Measurements from ENCODE around the gene PLA2G4F.

Gene PLA2G4F

DNA sequence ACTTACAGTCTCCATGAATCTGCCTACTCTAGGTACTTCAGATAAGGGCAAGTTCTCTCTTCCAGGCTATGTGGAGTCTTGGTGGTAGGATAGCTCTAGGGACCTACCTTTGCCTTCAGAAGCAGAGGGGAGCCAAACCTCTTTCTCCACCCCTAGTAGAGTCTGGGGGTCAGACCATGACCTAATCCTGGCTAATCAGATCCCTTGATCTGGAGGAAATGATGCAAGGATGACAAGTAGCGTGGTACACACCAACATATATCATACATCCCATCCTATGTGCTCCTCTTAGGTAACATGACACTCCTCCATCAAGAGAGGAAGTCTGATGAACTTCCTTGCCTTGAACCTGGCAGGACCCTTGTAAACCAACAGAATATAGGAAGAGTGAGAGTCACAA, 15.4 kb upstream of the PLA2G4F start:
- Histone ChIP-seq H4K20me1 (no peaks in the 10 kb centered on the region; a peak in 1 of 22 replicates), H3K27ac (no peak overlapping the region), H3K9ac (no peak overlapping the region), H3K4me1 (peaks cover 0 to 22% (median 2%) of the 10 kb centered on the region in 10 experiments; a peak in 9 of 20 replicates), H3K4me2 (no peak overlapping the region), H3K27me3 (no peaks in the 10 kb centered on the region), H3K9me3 (replicated peaks in 1 of 11) (no peaks in the 10 kb centered on the region), H3K36me3 (peaks cover 92 to 100% (median 98%) of the 10 kb centered on the region in 11 experiments), H3K4me3 (no peak overlapping the region)
- TF ChIP-seq Cebpa-rat (IDR thresholded peaks at IDR 0.05): no peak

GRCh38 chr15:42171122-42171521, 14.7 kb upstream of the PLA2G4F start:
- H3K9me3 ChIP-seq (replicated peaks in 1 of 11): no peaks in the 10 kb centered on the region
- H3K4me3 ChIP-seq: no peak overlapping the region
- H3K27ac ChIP-seq: no peak overlapping the region
- H3K4me2 ChIP-seq: peak overlapping the region in 3 of 11 experiments; percentile 20 to 32 (median 29); a peak in 4 of 22 replicates
- no peaks in the 10 kb centered on the region; a peak in 1 of 22 replicates for H4K20me1 ChIP-seq
- H3K4me1 ChIP-seq: peaks cover 0 to 22% (median 2%) of the 10 kb centered on the region in 10 experiments; a peak in 9 of 20 replicates
- TF ChIP-seq Cebpa-rat (IDR thresholded peaks at IDR 0.05): no peak
- H3K9ac ChIP-seq: no peak overlapping the region
- H3K36me3 ChIP-seq: peaks cover 94 to 100% (median 98%) of the 10 kb centered on the region in 11 experiments
- H3K27me3 ChIP-seq: no peaks in the 10 kb centered on the region

- no peak for TF ChIP-seq Cebpa-rat (IDR thresholded peaks at IDR 0.05)
- Histone ChIP-seq H4K20me1 (peaks cover 0 to 11% (median 0%) of the 10 kb centered on the region in 11 experiments; a peak in 2 of 22 replicates), H3K4me3 (no peak overlapping the region), H3K27me3 (no peaks in the 10 kb centered on the region), H3K9ac (no peak overlapping the region), H3K9me3 (replicated peaks in 1 of 11) (no peaks in the 10 kb centered on the region), H3K4me1 (peaks cover 0 to 15% (median 2%) of the 10 kb centered on the region in 10 experiments; a peak in 9 of 20 replicates), H3K4me2 (no peak overlapping the region), H3K27ac (no peak overlapping the region), H3K36me3 (peaks cover 95 to 100% (median 98%) of the 10 kb centered on the region in 11 experiments)
These were observed 9.9 kb upstream of the PLA2G4F start for GRCh38 chr15:42166225-42166940.

- Histone ChIP-seq H3K4me1 (peaks cover 0 to 10% (median 0%) of the 10 kb centered on the region in 10 experiments; a peak in 4 of 20 replicates), H3K4me2 (no peak overlapping the region; a peak in 1 of 22 replicates), H3K4me3 (no peak overlapping the region), H3K27ac (no peak overlapping the region), H3K9ac (no peak overlapping the region), H3K9me3 (replicated peaks in 1 of 11) (no peaks in the 10 kb centered on the region), H3K36me3 (peaks cover 95 to 100% (median 98%) of the 10 kb centered on the region in 11 experiments), H3K27me3 (no peaks in the 10 kb centered on the region), H4K20me1 (peaks cover 0 to 14% (median 0%) of the 10 kb centered on the region in 11 experiments; a peak in 3 of 22 replicates)
- TF ChIP-seq Cebpa-rat (IDR thresholded peaks at IDR 0.05): no peak
These were observed 8.7 kb upstream of the PLA2G4F start for GRCh38 chr15:42165106-42165505.

DNA sequence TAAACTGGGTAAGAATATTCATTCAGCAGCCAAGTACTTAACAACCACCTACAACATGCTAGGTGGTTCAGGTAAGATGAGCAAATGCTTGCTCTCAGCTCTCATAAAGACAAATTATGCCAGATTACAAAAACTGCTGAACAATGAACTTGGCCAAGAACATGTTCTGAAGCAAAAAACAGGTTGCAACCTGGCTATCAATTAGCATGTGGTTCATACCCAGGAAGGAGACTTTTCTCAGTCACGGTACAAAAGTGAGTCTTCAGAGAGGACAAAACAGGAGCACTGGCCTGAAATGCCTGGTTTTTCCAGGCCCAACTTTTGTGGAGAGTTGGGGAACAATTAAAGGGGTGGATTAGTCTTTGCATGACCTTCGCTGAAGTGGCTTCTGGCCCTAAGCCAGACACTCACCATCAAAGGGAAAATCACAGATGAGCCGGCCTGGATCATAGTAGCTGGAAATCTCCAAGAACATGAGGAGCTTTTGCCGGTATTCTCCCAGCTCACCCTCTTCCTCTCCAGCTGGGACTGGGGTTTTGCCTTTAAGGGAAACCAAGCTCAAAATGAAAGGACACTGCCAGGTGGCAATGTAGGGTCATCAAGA, 7.6 kb upstream of the PLA2G4F start:
- Histone ChIP-seq H3K4me1 (peaks cover 0 to 10% (median 0%) of the 10 kb centered on the region in 10 experiments; a peak in 4 of 20 replicates), H3K27me3 (no peaks in the 10 kb centered on the region), H3K9ac (no peak overlapping the region), H3K36me3 (peaks cover 98 to 100% (median 98%) of the 10 kb centered on the region in 11 experiments), H3K4me2 (no peak overlapping the region), H3K4me3 (no peak overlapping the region), H4K20me1 (peaks cover 0 to 14% (median 0%) of the 10 kb centered on the region in 11 experiments; a peak in 3 of 22 replicates), H3K9me3 (replicated peaks in 1 of 11) (no peaks in the 10 kb centered on the region), H3K27ac (no peak overlapping the region)
- no peak for TF ChIP-seq Cebpa-rat (IDR thresholded peaks at IDR 0.05)

- Histone ChIP-seq H3K9ac (no peak overlapping the region), H4K20me1 (peaks cover 0 to 14% (median 0%) of the 10 kb centered on the region in 11 experiments; a peak in 3 of 22 replicates)
These were observed 6.9 kb upstream of the PLA2G4F start for GRCh38 chr15:42163291-42163690.

GRCh38 chr15:42160136-42160535, 3.7 kb upstream of the PLA2G4F start:
- no peak overlapping the region for H3K27ac ChIP-seq
- peaks cover 0 to 8% (median under 1%) of the 10 kb centered on the region in 10 experiments; a peak in 5 of 20 replicates for H3K4me1 ChIP-seq
- TF ChIP-seq Cebpa-rat (IDR thresholded peaks at IDR 0.05): no peak
- no peak overlapping the region for H3K4me3 ChIP-seq
- peaks cover 0 to 14% (median 0%) of the 10 kb centered on the region in 11 experiments; a peak in 3 of 22 replicates for H4K20me1 ChIP-seq
- H3K36me3 ChIP-seq: peaks cover 64 to 68% (median 67%) of the 10 kb centered on the region in 11 experiments
- H3K9ac ChIP-seq: no peak overlapping the region
- no peaks in the 10 kb centered on the region for H3K9me3 ChIP-seq (replicated peaks in 1 of 11)
- H3K4me2 ChIP-seq: no peak overlapping the region
- H3K27me3 ChIP-seq: no peaks in the 10 kb centered on the region

More at GRCh38 chr15:42163291-42163690, 6.9 kb upstream of the PLA2G4F start:
- peaks cover 96 to 100% (median 98%) of the 10 kb centered on the region in 11 experiments for H3K36me3 ChIP-seq
- H3K27me3 ChIP-seq: no peaks in the 10 kb centered on the region
- no peak overlapping the region for H3K4me2 ChIP-seq
- no peak overlapping the region for H3K4me3 ChIP-seq
- no peak overlapping the region for H3K27ac ChIP-seq
- H3K4me1 ChIP-seq: peaks cover 0 to 6% (median 0%) of the 10 kb centered on the region in 10 experiments; a peak in 3 of 20 replicates
- no peak for TF ChIP-seq Cebpa-rat (IDR thresholded peaks at IDR 0.05)
- H3K9me3 ChIP-seq (replicated peaks in 1 of 11): no peaks in the 10 kb centered on the region

DNA sequence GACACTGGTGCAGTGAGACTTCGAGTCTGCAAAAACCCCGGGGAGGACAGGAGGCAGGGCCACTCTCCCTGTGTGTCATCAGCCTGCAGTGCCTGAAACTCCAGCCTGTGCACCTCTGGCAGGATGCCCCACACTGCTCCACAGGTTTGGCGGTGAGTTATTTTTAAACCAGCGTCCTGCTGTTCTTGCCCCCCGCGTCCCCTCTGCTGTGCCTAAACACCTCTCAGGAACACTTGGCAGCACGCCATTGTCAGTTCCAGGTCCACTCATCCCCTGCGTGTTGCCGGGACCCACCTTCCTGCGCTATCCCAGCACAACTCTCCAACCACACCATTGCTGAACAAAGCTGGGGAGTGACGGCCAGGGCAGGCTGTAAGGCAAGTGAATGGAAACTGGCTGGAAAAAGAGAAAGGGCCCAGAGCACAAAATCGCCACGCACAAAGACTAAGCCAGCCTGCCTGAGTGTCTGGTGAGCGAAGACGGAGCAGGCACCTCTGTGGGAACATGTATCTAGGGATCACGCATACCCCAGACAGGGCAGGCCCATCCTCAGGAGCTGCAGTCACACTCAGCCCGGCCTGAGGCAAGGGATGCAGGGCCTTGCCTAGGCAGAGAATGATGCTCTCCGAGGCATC, 3.1 kb upstream of the PLA2G4F start:
- no peak overlapping the region for H3K4me3 ChIP-seq
- no peak overlapping the region for H3K9ac ChIP-seq
- no peak overlapping the region for H3K4me2 ChIP-seq
- peaks cover 0 to 8% (median 0%) of the 10 kb centered on the region in 10 experiments; a peak in 5 of 20 replicates for H3K4me1 ChIP-seq
- no peaks in the 10 kb centered on the region for H3K9me3 ChIP-seq (replicated peaks in 1 of 11)
- no peak for TF ChIP-seq Cebpa-rat (IDR thresholded peaks at IDR 0.05)
- H3K36me3 ChIP-seq: peaks cover 58 to 62% (median 60%) of the 10 kb centered on the region in 11 experiments
- H4K20me1 ChIP-seq: peaks cover 0 to 14% (median 0%) of the 10 kb centered on the region in 11 experiments; a peak in 3 of 22 replicates
- H3K27me3 ChIP-seq: no peaks in the 10 kb centered on the region
- H3K27ac ChIP-seq: no peak overlapping the region

- no peak overlapping the region for H3K9ac ChIP-seq
- no peaks in the 10 kb centered on the region for H3K27me3 ChIP-seq
- H3K9me3 ChIP-seq (replicated peaks in 1 of 11): no peaks in the 10 kb centered on the region
- no peak for TF ChIP-seq Cebpa-rat (IDR thresholded peaks at IDR 0.05)
- H4K20me1 ChIP-seq: peaks cover 0 to 14% (median 0%) of the 10 kb centered on the region in 11 experiments; a peak in 3 of 22 replicates
- H3K4me1 ChIP-seq: peaks cover 0 to 8% (median 0%) of the 10 kb centered on the region in 10 experiments; a peak in 5 of 20 replicates
- H3K27ac ChIP-seq: no peak overlapping the region
- H3K4me3 ChIP-seq: no peak overlapping the region
- H3K36me3 ChIP-seq: peaks cover 52 to 56% (median 55%) of the 10 kb centered on the region in 11 experiments
- no peak overlapping the region for H3K4me2 ChIP-seq
These were observed 2.5 kb upstream of the PLA2G4F start for GRCh38 chr15:42158941-42159340.

Measured in BLaER1 treated with 17β-estradiol and CSF1 and Interleukin-3, amounts not matched to agents 10 nM and 100 nM (cell line).